ENCODE data around the gene SLC24A4. TPM values are rescaled to one million over a fixed set of nuclear protein-coding genes. Genes with fewer than 3 reads are reported as not detected.
"Not testable (repeated sequence)": the region's sequence is repeated elsewhere in the genome, so short reads cannot be mapped to it uniquely, and the experiment has no call there.

SLC24A4 gene
- total RNA-seq, 1 donor from 2014 or later = not detected

DNA sequence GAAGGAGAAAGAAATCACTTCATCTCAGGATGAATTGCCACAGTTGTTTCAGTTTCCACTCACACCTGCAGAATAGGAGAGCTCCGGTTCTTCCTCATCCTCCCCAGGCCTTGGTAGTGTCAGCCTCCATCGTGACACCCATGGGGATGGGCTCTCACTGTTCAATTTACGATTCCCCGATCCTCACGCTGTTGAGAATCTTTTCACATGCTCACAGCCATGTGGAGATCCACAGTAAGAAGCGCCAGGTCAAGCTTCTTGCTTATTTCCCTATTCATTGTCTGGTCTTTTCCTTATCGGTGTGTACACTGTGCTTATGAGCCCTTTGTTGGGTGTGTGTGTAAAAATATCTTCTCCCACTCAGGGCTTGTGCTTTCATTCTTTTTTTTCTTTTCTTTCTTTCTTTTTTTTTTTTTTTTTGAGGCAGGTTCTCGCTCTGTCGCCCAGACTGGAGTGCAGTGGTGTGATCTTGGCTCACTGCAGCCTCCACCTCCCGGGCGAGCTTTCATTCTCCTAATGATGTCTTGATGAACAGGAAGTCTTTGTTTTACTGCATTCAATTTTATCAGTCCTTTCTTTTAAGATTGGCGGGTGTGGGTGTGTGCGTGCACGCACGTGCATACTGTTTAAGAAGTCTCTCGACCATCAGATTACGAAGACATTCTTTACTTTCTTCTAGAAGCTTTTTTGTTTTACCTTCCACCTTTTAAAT lies 212.1 kb downstream of the SLC24A4 start:
- H3K36me3 Mint-ChIP-seq = no peaks in the 10 kb centered on the region
- no peak for TF ChIP-seq CTCF (IDR thresholded peaks at IDR 0.05; ENCODE audit: unreplicated experiment)
- no peak for DNase-seq (ENCODE audit: low spot score in 2 of 2, unreplicated experiment in 2 of 2)
- H3K4me3 Mint-ChIP-seq = no peak overlapping the region
- no peaks in the 10 kb centered on the region for H3K9me3 Mint-ChIP-seq
- no peak overlapping the region for H3K27ac Mint-ChIP-seq
- peaks cover 3% of the 10 kb centered on the region for H3K4me1 Mint-ChIP-seq
- H3K27me3 Mint-ChIP-seq (ENCODE audit: low read depth) = no peaks in the 10 kb centered on the region

DNA sequence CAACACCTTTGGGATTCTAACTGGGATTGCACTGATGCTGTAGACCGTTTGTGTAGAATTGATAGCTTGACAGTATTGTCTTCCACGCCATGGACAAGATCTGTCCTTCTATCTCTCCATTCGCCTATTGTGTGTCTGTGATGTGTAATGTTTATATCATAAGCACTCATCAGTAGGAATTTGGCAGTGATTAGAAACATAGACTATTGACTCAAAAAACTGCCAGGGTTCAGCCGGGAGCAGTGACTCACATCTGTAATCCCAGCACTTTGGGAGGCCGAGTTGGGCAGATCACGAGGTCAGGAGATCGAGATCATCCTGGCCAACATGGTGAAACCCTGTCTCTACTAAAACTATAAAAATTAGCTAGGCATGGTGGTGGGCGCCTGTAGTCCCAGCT lies 213.3 kb downstream of the SLC24A4 start:
- H3K4me1 Mint-ChIP-seq = not testable (repeated sequence)

GRCh38 chr14:92538412-92538985 lies 215.5 kb downstream of the SLC24A4 start:
- Mint-ChIP-seq H3K4me1 (peaks cover 12% of the 10 kb centered on the region), H3K4me3 (no peak overlapping the region), H3K36me3 (no peaks in the 10 kb centered on the region), H3K27me3 (ENCODE audit: low read depth) (no peaks in the 10 kb centered on the region), H3K9me3 (peaks cover 9% of the 10 kb centered on the region), H3K27ac (no peak overlapping the region)
- DNase-seq (ENCODE audit: low spot score in 2 of 2, unreplicated experiment in 2 of 2) = no peak
- no peak for TF ChIP-seq CTCF (IDR thresholded peaks at IDR 0.05; ENCODE audit: unreplicated experiment)

More for the DNA sequence above, 213.3 kb downstream of the SLC24A4 start:
- H3K4me3 Mint-ChIP-seq; DNase-seq (ENCODE audit: low spot score in 2 of 2, unreplicated experiment in 2 of 2); H3K27me3 Mint-ChIP-seq (ENCODE audit: low read depth); H3K27ac Mint-ChIP-seq; H3K9me3 Mint-ChIP-seq; H3K36me3 Mint-ChIP-seq: not testable (repeated sequence)

GRCh38 chr14:92539419-92539818 lies 216.5 kb downstream of the SLC24A4 start:
- no peak for DNase-seq (ENCODE audit: low spot score in 2 of 2, unreplicated experiment in 2 of 2)
- H3K36me3 Mint-ChIP-seq = no peaks in the 10 kb centered on the region
- peaks cover 12% of the 10 kb centered on the region for H3K4me1 Mint-ChIP-seq
- no peaks in the 10 kb centered on the region for H3K27me3 Mint-ChIP-seq (ENCODE audit: low read depth)
- H3K27ac Mint-ChIP-seq = no peak overlapping the region
- no peak overlapping the region for H3K4me3 Mint-ChIP-seq
- TF ChIP-seq CTCF (IDR thresholded peaks at IDR 0.05; ENCODE audit: unreplicated experiment) = no peak
- peaks cover 9% of the 10 kb centered on the region for H3K9me3 Mint-ChIP-seq

- no peak overlapping the region for H3K4me3 Mint-ChIP-seq
- peaks cover 12% of the 10 kb centered on the region for H3K4me1 Mint-ChIP-seq
- peaks cover 9% of the 10 kb centered on the region for H3K9me3 Mint-ChIP-seq
- H3K27ac Mint-ChIP-seq = no peak overlapping the region
- no peak for TF ChIP-seq CTCF (IDR thresholded peaks at IDR 0.05; ENCODE audit: unreplicated experiment)
- no peaks in the 10 kb centered on the region for H3K27me3 Mint-ChIP-seq (ENCODE audit: low read depth)
- DNase-seq (ENCODE audit: low spot score in 2 of 2, unreplicated experiment in 2 of 2) = no peak
- no peaks in the 10 kb centered on the region for H3K36me3 Mint-ChIP-seq
These were observed 216.9 kb downstream of the SLC24A4 start for GRCh38 chr14:92539875-92540274.

GRCh38 chr14:92540472-92541048 lies 217.6 kb downstream of the SLC24A4 start:
- peak in 1 of 2 experiments; percentile 46 for DNase-seq (ENCODE audit: low spot score in 2 of 2, unreplicated experiment in 2 of 2)
- no peak for TF ChIP-seq CTCF (IDR thresholded peaks at IDR 0.05; ENCODE audit: unreplicated experiment)
- Mint-ChIP-seq H3K27ac (peak overlapping the region; percentile 85), H3K36me3 (no peaks in the 10 kb centered on the region), H3K27me3 (ENCODE audit: low read depth) (no peaks in the 10 kb centered on the region), H3K4me1 (peaks cover 9% of the 10 kb centered on the region), H3K9me3 (peaks cover 9% of the 10 kb centered on the region), H3K4me3 (no peak overlapping the region)
